ENCODE measurements around the gene RPS6KL1. TPM values are rescaled to one million over a fixed set of nuclear protein-coding genes. Genes with fewer than 3 reads are reported as not detected.
A peak's percentile ranks its signal among the peaks of the same experiment; 100 is the strongest.

Gene RPS6KL1
- total RNA-seq, 2 experiments from 2014 or later, result 12.5 to 12.7 TPM

DNA sequence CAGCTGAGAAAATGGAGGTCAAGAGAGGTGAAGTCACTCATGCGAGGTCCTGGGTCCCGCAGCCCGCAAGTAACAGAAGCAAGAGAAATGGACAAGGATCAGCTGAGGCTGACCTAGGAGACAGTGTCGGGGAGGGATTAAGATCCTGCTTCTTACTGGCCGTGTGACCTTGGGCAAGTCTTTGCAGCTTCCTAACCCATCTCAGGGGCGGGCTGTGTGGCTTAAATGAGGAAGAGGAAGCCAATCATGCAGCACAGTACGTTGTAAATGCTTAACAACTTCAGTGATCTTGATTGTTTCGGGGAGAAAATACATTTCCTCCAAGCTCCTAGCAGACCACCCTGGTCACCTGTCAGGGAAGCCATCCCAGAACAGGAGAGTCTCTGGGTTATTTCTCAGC is 39.4 kb upstream of the RPS6KL1 start:
- no peaks in the 10 kb centered on the region for H3K4me1 Mint-ChIP-seq (ENCODE audit: low read depth)
- no peaks in the 10 kb centered on the region for H3K36me3 Mint-ChIP-seq (ENCODE audit: low read depth)
- DNase-seq, result peak in 2 of 14 experiments; percentile 25
- TF ChIP-seq, protein P1, sequence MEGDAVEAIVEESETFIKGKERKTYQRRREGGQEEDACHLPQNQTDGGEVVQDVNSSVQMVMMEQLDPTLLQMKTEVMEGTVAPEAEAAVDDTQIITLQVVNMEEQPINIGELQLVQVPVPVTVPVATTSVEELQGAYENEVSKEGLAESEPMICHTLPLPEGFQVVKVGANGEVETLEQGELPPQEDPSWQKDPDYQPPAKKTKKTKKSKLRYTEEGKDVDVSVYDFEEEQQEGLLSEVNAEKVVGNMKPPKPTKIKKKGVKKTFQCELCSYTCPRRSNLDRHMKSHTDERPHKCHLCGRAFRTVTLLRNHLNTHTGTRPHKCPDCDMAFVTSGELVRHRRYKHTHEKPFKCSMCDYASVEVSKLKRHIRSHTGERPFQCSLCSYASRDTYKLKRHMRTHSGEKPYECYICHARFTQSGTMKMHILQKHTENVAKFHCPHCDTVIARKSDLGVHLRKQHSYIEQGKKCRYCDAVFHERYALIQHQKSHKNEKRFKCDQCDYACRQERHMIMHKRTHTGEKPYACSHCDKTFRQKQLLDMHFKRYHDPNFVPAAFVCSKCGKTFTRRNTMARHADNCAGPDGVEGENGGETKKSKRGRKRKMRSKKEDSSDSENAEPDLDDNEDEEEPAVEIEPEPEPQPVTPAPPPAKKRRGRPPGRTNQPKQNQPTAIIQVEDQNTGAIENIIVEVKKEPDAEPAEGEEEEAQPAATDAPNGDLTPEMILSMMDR (IDR thresholded peaks at IDR 0.05), result no peak
- no peaks in the 10 kb centered on the region for H3K4me1 ChIP-seq (ENCODE audit: insufficient read depth, low read length)
- H3K27ac ChIP-seq (ENCODE audit: low read depth in 1 of 2, low read length in 2 of 2), result no peak overlapping the region
- no peaks in the 10 kb centered on the region for H3K36me3 ChIP-seq (ENCODE audit: insufficient read depth, low read length)
- no peak overlapping the region for H3K27ac Mint-ChIP-seq
- no peak overlapping the region for H3K4me3 Mint-ChIP-seq
- H3K9me3 ChIP-seq (ENCODE audit: control insufficient read depth in 1 of 2, insufficient read depth in 1 of 2, low read length in 2 of 2), result no peaks in the 10 kb centered on the region
- H3K27me3 ChIP-seq (ENCODE audit: control insufficient read depth in 1 of 2, insufficient read depth in 2 of 2, low read length in 2 of 2), result no peaks in the 10 kb centered on the region
- ChIA-PET POLR2A (no interaction called here), CTCF (no interaction called here)
- H3K4me3 ChIP-seq (ENCODE audit: low read length), result no peak overlapping the region
- no peaks in the 10 kb centered on the region for H3K9me3 Mint-ChIP-seq
- no peaks in the 10 kb centered on the region for H3K27me3 Mint-ChIP-seq
- no peak for ATAC-seq (ENCODE audit: poor library complexity)
- intact Hi-C loops (cut with DNase I, micrococcal nuclease), result no loop called here

DNA sequence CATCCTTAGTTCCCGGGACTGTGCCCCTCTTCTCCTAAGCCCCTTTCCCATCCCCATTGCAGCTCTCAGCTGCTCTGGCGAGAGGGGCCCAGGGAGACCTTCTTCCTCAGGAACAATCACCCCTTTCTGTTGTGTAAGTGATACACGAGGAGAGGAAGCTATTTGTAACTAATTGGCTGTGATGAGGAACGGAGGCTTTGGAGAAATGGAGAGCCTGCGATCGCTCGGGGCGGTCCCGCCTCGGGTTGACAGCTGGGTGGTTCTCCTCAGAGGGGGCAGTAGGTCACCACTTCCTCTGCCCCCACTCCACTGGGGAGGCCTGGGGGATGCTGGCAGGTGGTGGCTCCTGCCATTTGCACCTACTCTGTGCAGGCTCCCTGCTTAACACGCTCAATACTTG is 39.0 kb upstream of the RPS6KL1 start:
- no peak overlapping the region for H3K27ac ChIP-seq (ENCODE audit: low read depth in 1 of 2, low read length in 2 of 2)
- H3K4me3 ChIP-seq (ENCODE audit: low read length), result no peak overlapping the region
- CTCF ChIA-PET, result no interaction called here
- ATAC-seq (ENCODE audit: poor library complexity) (no peak), DNase-seq (no peak)
- no peaks in the 10 kb centered on the region for H3K36me3 ChIP-seq (ENCODE audit: insufficient read depth, low read length)
- intact Hi-C loops (cut with DNase I, micrococcal nuclease), result no loop called here
- H3K27me3 ChIP-seq (ENCODE audit: control insufficient read depth in 1 of 2, insufficient read depth in 2 of 2, low read length in 2 of 2), result no peaks in the 10 kb centered on the region
- Mint-ChIP-seq H3K27ac (no peak overlapping the region), H3K4me3 (no peak overlapping the region), H3K9me3 (no peaks in the 10 kb centered on the region), H3K27me3 (no peaks in the 10 kb centered on the region), H3K36me3 (ENCODE audit: low read depth) (no peaks in the 10 kb centered on the region), H3K4me1 (ENCODE audit: low read depth) (no peaks in the 10 kb centered on the region)
- H3K9me3 ChIP-seq (ENCODE audit: control insufficient read depth in 1 of 2, insufficient read depth in 1 of 2, low read length in 2 of 2), result no peaks in the 10 kb centered on the region
- TF ChIP-seq, protein P1 (IDR thresholded peaks at IDR 0.05), result no peak
- POLR2A ChIA-PET, result interaction anchor here (1.2 kb wide), 1 partner anchor 139 kb away, joined by 3 read pairs; no protein-coding TSS in a partner anchor
- H3K4me1 ChIP-seq (ENCODE audit: insufficient read depth, low read length), result no peaks in the 10 kb centered on the region

DNA sequence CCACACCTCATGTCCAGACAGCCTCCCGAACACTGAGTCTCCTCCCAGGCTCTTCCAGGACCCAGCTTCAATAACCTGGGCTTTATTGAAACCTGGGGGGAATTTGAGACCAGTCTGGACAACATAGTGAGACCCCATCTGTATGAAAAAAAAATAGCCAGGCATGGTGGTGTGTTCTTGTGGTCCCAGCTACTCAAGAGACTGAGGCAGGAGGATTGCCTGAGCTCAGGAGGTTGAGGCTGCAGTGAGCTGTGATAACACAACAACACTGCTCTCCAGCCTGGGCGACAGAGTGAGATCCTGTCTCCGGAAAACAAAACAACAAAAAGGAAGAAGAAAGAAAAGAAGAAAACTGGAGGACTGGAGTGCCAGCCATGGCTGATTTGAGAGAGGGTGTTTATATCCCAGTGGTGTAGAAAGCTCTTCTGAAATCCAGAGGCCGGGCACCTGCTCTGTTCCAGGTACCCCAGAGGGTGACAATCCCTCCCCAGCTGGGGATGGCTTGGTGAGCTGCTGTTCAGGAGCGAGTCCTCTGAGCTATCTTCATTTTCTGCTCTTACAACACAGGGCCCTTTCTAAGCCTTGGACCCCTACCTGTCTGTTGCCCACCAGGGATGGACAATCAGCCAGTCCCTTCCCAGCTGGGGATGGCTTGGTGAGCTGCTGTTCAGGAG is 38.3 kb upstream of the RPS6KL1 start:
- no peaks in the 10 kb centered on the region for H3K36me3 ChIP-seq (ENCODE audit: insufficient read depth, low read length)
- ChIA-PET CTCF (no interaction called here), POLR2A (interaction anchor here (1.2 kb wide), 1 partner anchor 139 kb away, joined by 3 read pairs; no protein-coding TSS in a partner anchor)
- Mint-ChIP-seq H3K9me3 (no peaks in the 10 kb centered on the region), H3K4me1 (ENCODE audit: low read depth) (no peaks in the 10 kb centered on the region), H3K27me3 (no peaks in the 10 kb centered on the region), H3K36me3 (ENCODE audit: low read depth) (no peaks in the 10 kb centered on the region), H3K27ac (no peak overlapping the region), H3K4me3 (no peak overlapping the region)
- no peaks in the 10 kb centered on the region for H3K9me3 ChIP-seq (ENCODE audit: control insufficient read depth in 1 of 2, insufficient read depth in 1 of 2, low read length in 2 of 2)
- no peaks in the 10 kb centered on the region for H3K4me1 ChIP-seq (ENCODE audit: insufficient read depth, low read length)
- no peak overlapping the region for H3K4me3 ChIP-seq (ENCODE audit: low read length)
- intact Hi-C loops (cut with DNase I, micrococcal nuclease), result no loop called here
- H3K27me3 ChIP-seq (ENCODE audit: control insufficient read depth in 1 of 2, insufficient read depth in 2 of 2, low read length in 2 of 2), result no peaks in the 10 kb centered on the region
- no peak overlapping the region for H3K27ac ChIP-seq (ENCODE audit: low read depth in 1 of 2, low read length in 2 of 2)
- no peak for DNase-seq
- TF ChIP-seq, protein P1 (IDR thresholded peaks at IDR 0.05), result no peak
- no peak for ATAC-seq (ENCODE audit: poor library complexity)
